ENCODE results near the gene FGF14. TPM values are rescaled to one million over a fixed set of nuclear protein-coding genes. Genes with fewer than 3 reads are reported as not detected.

FGF14 gene
- total RNA-seq, 1 donor from 2014 or later = 1.4 TPM

DNA sequence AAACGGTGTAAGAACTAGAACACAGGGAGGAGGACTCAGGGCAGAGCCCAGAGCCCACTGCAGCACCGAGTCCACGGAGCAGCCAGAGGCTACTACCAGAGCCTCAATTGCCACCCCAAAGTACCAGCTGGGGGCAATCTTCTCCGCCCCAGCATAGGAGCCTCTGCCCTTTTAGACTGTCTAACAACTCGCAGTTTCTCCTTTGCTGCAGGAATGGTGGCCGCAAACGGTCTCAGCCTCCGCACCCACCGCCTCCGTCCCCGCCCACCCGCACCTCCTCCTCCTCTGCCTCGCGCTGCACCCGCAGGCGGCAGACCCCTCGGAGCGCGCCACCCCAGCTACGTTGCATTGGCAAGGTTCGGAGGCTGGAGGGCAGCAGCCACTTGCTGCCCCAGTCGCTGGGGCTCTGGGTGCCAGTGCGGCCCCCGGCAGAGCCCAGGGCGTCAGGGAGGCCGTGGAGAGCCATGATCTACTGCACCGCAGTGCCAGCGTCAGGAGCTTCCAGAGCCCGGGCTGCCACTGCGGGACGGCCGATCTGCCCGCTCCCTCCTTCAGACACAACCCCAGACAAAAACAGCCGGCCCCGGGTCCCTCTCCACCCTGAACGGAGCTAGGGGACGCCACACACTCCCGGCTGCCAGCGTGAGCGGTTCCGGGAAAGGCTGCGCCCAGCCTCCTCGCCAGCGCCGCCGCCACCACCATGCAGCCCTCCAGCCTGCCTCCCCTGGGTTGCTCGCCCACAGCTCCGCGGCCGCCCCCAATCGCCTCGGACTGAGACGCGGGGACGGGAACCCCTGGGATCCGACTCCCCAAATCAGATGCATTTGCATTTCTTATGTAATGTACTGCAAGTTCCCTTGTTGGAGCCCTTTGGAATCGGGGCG lies 1.8 kb downstream of the FGF14 start:
- H3K4me1 Mint-ChIP-seq = peaks cover 20% of the 10 kb centered on the region
- peak; percentile 46 for DNase-seq (ENCODE audit: low spot score)

GRCh38 chr13:102395939-102396338 lies 5.9 kb downstream of the FGF14 start:
- Histone ChIP-seq H3K9me3 (ENCODE audit: low read depth) (no peaks in the 10 kb centered on the region), H3K4me2 (no peak overlapping the region), H3K27me3 (peaks cover 52% of the 10 kb centered on the region), H2AFZ (replicated peaks) (no peak overlapping the region), H3F3A (ENCODE audit: low read depth) (peaks cover 9% of the 10 kb centered on the region), H3K36me3 (no peaks in the 10 kb centered on the region), H4K20me1 (ENCODE audit: low read depth) (no peaks in the 10 kb centered on the region), H3K27ac (no peak overlapping the region), H3K4me1 (peaks cover 10% of the 10 kb centered on the region), H3K9ac (no peak overlapping the region), H3K79me2 (ENCODE audit: low read depth) (peaks cover 8% of the 10 kb centered on the region), H3K4me3 (no peak overlapping the region)
- H3K9me3 Mint-ChIP-seq = peaks cover 3% of the 10 kb centered on the region
- DNase-seq (ENCODE audit: low spot score) = no peak
- no peak overlapping the region for H3K27ac Mint-ChIP-seq
- H3K36me3 Mint-ChIP-seq = peaks cover 5% of the 10 kb centered on the region
- peaks cover 19% of the 10 kb centered on the region for H3K4me1 Mint-ChIP-seq
- TF ChIP-seq EZH2 (IDR thresholded peaks at IDR 0.05) (no peak), CTCF (IDR thresholded peaks at IDR 0.05) (no peak), EZH2phosphoT487 (IDR thresholded peaks at IDR 0.05) (no peak)
- H3K4me3 Mint-ChIP-seq = no peak overlapping the region
- peaks cover 11% of the 10 kb centered on the region for H3K27me3 Mint-ChIP-seq (ENCODE audit: insufficient read depth, low read depth)

More for the DNA sequence above, 1.8 kb downstream of the FGF14 start:
- H3K79me2 ChIP-seq (ENCODE audit: low read depth) = peaks cover 4% of the 10 kb centered on the region
- peak overlapping the region; percentile 93 for H3K4me2 ChIP-seq
- no peak overlapping the region for H3K27ac ChIP-seq
- H3K36me3 Mint-ChIP-seq = peaks cover 3% of the 10 kb centered on the region
- H3K27ac Mint-ChIP-seq = peak overlapping the region; percentile 23
- H3K9me3 Mint-ChIP-seq = peaks cover 2% of the 10 kb centered on the region
- H3K4me1 ChIP-seq = peaks cover 16% of the 10 kb centered on the region
- no peak overlapping the region for H3K9ac ChIP-seq
- H3K4me3 ChIP-seq = peak overlapping the region; percentile 75
- H3K27me3 Mint-ChIP-seq (ENCODE audit: insufficient read depth, low read depth) = peaks cover 15% of the 10 kb centered on the region
- no peaks in the 10 kb centered on the region for H4K20me1 ChIP-seq (ENCODE audit: low read depth)
- peak overlapping the region; percentile 94 for H3K4me3 Mint-ChIP-seq
- no peaks in the 10 kb centered on the region for H3K36me3 ChIP-seq
- peak overlapping the region; percentile 91 for H2AFZ ChIP-seq (replicated peaks)
- H3K27me3 ChIP-seq = peaks cover 92% of the 10 kb centered on the region
- peaks cover 22% of the 10 kb centered on the region for H3F3A ChIP-seq (ENCODE audit: low read depth)
- H3K9me3 ChIP-seq (ENCODE audit: low read depth) = no peaks in the 10 kb centered on the region
- TF ChIP-seq CTCF (IDR thresholded peaks at IDR 0.05) = peak; percentile 25
- peak; percentile 70 for TF ChIP-seq EZH2 (IDR thresholded peaks at IDR 0.05)
- peak; percentile 36 for TF ChIP-seq EZH2phosphoT487 (IDR thresholded peaks at IDR 0.05)

- Histone ChIP-seq H3K4me2 (peak overlapping the region; percentile 78), H3K27me3 (peaks cover 44% of the 10 kb centered on the region), H2AFZ (replicated peaks) (peak overlapping the region; percentile 80), H4K20me1 (ENCODE audit: low read depth) (no peaks in the 10 kb centered on the region), H3K9ac (peak overlapping the region; percentile 57), H3K36me3 (no peaks in the 10 kb centered on the region), H3K79me2 (ENCODE audit: low read depth) (peaks cover 8% of the 10 kb centered on the region), H3K27ac (no peak overlapping the region), H3K4me3 (peak overlapping the region; percentile 83), H3F3A (ENCODE audit: low read depth) (peaks cover 9% of the 10 kb centered on the region), H3K4me1 (peaks cover 9% of the 10 kb centered on the region), H3K9me3 (ENCODE audit: low read depth) (no peaks in the 10 kb centered on the region)
- H3K4me3 Mint-ChIP-seq = peak overlapping the region; percentile 89
- peaks cover 5% of the 10 kb centered on the region for H3K27me3 Mint-ChIP-seq (ENCODE audit: insufficient read depth, low read depth)
- TF ChIP-seq EZH2 (IDR thresholded peaks at IDR 0.05) (no peak), EZH2phosphoT487 (IDR thresholded peaks at IDR 0.05) (no peak), CTCF (IDR thresholded peaks at IDR 0.05) (no peak)
- H3K9me3 Mint-ChIP-seq = peaks cover 3% of the 10 kb centered on the region
- H3K36me3 Mint-ChIP-seq = peaks cover 5% of the 10 kb centered on the region
- peaks cover 17% of the 10 kb centered on the region for H3K4me1 Mint-ChIP-seq
- no peak for DNase-seq (ENCODE audit: low spot score)
- peak overlapping the region; percentile 90 for H3K27ac Mint-ChIP-seq
Measured at GRCh38 chr13:102395174-102395573, 6.7 kb downstream of the FGF14 start.

Measured in neural progenitor cell (in vitro differentiated cells).